Fibroblast of mammary gland (primary cell): Measurements from ENCODE around the gene NLGN2.

Experiments
- DNase-seq: peaks from one replicate; pipeline ENCODE4 v3.0.0-alpha.2; 2010; ENCODE audit warnings: low read depth
- H3K4me3 ChIP-seq: 2 replicates; pipeline ENCODE4 v1.5.1; 2011; ENCODE audit warnings: low read depth, mild to moderate bottlenecking, low read length, moderate library complexity; ENCODE audit not compliant: control insufficient read depth
- TF ChIP-seq, protein P1 (sequence below): conservative IDR thresholded peaks from 2 replicates; pipeline ENCODE4 v1.5.1; 2011; ENCODE audit warnings: low read depth, low read length, inconsistent platforms; ENCODE audit not compliant: control insufficient read depth, insufficient read depth

NLGN2 gene

GRCh38 chr17:7466318-7466638 is 58.6 kb downstream of the NLGN2 start:
- TF ChIP-seq, protein P1, sequence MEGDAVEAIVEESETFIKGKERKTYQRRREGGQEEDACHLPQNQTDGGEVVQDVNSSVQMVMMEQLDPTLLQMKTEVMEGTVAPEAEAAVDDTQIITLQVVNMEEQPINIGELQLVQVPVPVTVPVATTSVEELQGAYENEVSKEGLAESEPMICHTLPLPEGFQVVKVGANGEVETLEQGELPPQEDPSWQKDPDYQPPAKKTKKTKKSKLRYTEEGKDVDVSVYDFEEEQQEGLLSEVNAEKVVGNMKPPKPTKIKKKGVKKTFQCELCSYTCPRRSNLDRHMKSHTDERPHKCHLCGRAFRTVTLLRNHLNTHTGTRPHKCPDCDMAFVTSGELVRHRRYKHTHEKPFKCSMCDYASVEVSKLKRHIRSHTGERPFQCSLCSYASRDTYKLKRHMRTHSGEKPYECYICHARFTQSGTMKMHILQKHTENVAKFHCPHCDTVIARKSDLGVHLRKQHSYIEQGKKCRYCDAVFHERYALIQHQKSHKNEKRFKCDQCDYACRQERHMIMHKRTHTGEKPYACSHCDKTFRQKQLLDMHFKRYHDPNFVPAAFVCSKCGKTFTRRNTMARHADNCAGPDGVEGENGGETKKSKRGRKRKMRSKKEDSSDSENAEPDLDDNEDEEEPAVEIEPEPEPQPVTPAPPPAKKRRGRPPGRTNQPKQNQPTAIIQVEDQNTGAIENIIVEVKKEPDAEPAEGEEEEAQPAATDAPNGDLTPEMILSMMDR: no peak
- H3K4me3 ChIP-seq: no peak overlapping the region
- no peak for DNase-seq

GRCh38 chr17:7466639-7467341 is 59.1 kb downstream of the NLGN2 start:
- H3K4me3 ChIP-seq: no peak overlapping the region
- TF ChIP-seq, protein P1: no peak
- peak; percentile 92 for DNase-seq

DNA sequence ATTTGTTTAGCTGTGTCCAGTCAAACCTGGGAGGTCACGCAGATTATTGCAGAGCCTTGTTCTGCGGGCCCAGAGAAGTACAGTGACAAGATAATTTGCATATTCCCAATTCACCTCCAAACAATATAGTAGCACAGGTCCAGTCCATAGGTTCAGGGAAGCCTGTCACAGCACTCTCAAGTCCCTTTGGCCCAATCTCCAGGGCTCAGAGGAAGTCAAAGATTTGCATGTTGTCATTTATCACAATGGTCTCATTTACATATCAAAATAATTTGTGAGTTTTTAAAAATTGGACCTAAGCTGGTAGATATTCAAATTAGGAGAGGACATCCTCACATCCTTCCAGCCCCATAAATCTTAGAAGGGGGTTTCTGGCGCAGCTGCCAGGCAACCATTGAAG is 59.9 kb downstream of the NLGN2 start:
- no peak for DNase-seq
- H3K4me3 ChIP-seq: no peak overlapping the region
- TF ChIP-seq, protein P1: no peak

- no peak for DNase-seq
- TF ChIP-seq, protein P1: no peak
- no peak overlapping the region for H3K4me3 ChIP-seq
These were observed 60.6 kb downstream of the NLGN2 start for GRCh38 chr17:7468290-7468689.

- TF ChIP-seq, protein P1: no peak
- no peak for DNase-seq
- no peak overlapping the region for H3K4me3 ChIP-seq
These were observed 61.3 kb downstream of the NLGN2 start for GRCh38 chr17:7468804-7469389.
